ENCODE results near the gene NCEH1.
A peak's percentile ranks its signal among the peaks of the same experiment; 100 is the strongest.

GRCh38 chr3:172750368-172751174, 39.7 kb upstream of the NCEH1 start, which contains the start of gene ECT2:
- no peak for TF ChIP-seq USF2 (CRISPR knock-in tag; IDR thresholded peaks at IDR 0.05)
- no peak for TF ChIP-seq CBFB (CRISPR knock-in tag; IDR thresholded peaks at IDR 0.05; ENCODE audit: low read depth)
- TF ChIP-seq CTCF (IDR thresholded peaks at IDR 0.05): peak; percentile 42; the same call in 1 of the 2 replicates
- TF ChIP-seq ZNF281 (CRISPR knock-in tag; IDR thresholded peaks at IDR 0.05): no peak
